ENCODE results near the gene TM9SF3.

TM9SF3 gene

DNA sequence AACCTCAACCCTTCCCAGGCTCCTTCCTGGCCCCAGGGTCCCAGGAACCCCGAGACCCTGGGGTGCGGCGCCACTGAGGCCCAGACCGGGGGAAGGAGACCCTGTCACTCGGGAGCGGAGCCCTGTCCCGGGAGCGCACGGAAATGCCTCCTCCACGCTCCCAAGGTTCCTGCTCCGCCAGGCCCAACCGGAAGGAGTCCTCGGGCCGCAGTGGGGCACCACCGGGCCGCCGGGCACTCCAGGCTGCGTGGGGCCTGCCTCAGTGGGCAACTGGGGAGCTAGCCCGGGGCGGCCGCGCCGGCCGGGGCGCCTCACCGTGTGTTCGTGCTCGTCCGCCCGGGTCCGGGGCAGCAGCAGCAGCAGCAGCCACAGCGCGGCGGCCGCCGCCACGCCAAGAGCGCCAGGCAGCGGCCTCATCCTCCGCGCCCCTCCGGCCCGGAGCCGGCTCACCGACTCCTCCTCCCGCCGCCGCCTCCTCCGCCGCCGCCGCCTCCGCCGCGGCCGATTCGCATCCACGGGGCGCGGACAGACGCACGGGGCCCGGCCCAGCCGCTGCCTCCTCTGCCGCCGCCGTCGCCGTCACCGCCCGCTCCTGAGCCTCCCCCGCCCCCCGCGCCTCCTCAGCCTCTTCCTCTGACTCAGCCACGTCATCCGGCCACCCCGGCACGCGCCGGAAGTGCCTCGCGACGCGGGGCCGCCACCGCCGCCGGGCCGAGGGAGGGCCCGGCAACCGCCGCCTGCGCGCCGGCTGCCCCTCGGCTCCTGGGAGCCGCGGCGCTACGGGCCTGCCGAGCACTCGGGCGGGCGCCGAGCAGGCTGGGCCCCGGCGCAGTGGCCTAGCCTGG is at the start of gene TM9SF3:
TM9SF3 (minus strand) TSS at position 594 of the 845 bp plus-strand sequence; CDS start at position 417, 177 bp downstream.
- FAIRE-seq: no peak

DNA sequence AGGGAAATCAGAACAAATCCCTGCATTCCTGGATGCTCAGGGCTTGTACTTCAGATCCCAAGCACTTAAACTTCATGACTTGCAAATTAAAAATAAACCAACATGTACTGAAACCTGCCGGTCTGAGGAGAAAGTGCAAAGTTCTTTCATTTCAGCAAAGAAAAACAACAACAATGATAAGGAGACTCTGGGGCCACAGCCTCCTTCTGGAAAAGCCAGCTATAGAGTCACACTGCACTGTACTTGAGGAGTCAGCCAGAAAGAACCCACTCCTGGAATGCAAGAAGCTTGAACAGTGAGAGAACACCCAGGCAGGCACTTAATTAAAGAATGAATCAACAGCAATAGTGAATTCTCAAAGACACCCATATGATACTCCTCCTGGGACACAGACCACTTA is 49.7 kb upstream of the TM9SF3 start:
- no peak for FAIRE-seq

DNA sequence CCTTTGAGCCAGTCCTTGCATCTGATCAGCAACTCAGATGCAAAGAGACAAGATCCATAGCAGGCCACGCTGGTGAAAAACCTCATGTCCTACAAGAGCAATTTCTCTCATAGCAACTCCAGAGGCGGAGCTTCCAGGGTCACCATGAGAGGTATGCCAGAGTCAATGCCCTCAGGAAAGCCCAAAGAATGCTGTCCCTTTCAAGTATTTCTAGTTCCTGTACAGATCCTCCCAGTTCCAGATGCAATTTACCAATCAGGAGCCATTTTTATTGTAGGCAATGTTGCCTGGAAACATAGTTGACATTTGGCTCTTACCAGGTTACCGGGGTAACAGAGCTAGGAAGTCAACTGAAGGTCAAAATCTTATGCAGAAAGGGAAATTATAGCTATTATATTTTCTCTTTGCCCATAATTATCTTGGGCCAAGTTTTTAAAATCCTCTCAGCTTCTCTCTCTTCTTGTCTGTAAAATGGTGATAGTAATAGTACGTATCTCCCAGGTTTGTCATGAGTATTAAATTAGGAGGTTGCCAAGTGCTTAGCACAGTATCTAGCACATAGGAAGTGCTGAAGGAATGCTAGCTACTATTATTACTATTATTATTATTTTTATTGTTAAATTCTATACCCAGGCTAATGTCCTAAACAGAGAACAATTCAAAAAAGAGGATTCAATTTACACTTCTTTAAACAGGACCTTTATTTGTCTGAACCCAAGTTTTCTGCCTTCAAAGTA is 46.3 kb upstream of the TM9SF3 start:
- no peak for FAIRE-seq

DNA sequence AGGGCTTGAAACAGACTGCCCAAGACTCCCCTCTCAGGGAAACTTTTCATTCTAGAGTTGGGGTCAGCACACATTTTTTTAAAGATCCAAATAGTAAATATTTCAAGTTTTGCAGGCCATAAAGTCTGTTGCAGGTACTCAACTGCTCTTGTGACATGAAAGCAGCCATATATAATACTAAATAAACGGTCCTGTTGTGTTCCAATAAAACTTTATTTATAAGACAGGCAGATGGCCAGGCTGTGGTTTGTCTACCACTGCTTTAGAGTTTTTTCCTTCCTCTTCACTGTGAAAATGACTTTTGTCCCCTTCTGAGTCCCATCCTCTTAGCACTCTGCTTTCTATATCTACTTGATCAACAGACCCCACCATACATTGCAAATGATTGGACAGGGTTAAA is 40.5 kb upstream of the TM9SF3 start:
- no peak for FAIRE-seq

DNA sequence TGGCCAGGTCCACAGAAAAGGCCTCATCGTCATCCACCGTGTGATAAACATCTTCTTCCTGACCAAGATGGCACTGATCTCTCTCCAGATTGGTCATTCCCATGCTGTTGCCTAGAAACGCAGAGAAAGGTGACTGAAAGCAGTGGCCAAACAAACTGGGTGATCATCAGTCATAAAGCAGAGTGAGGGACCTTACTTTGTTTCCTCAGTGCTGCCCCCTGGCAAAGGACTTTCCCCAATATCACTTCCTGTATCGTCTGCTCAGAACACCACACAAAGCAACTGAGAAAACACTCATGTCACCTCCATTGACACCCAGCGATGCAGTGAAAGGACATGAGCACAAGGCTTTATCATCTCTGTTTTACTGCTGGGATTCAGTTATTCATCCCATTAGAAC is 40.0 kb upstream of the TM9SF3 start:
- no peak for FAIRE-seq

DNA sequence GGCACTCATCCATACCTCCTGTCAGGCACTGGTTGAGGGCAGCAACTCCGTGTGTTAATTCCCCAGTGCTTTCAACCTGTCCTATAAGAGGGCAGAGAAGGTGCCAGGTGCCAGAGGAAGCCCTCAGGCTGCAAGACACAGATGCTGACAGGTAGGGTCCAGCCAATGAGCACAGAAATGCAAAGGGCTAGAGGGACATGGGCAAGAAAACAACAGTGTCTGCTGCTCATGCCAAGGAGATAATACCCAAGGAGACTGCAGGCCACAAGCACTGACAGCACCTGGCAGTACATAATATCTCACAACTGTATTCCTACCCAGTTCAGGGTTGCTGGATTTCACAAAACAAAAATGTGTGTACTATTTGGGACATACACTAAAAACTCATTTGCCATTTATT is 38.4 kb upstream of the TM9SF3 start:
- FAIRE-seq: no peak

DNA sequence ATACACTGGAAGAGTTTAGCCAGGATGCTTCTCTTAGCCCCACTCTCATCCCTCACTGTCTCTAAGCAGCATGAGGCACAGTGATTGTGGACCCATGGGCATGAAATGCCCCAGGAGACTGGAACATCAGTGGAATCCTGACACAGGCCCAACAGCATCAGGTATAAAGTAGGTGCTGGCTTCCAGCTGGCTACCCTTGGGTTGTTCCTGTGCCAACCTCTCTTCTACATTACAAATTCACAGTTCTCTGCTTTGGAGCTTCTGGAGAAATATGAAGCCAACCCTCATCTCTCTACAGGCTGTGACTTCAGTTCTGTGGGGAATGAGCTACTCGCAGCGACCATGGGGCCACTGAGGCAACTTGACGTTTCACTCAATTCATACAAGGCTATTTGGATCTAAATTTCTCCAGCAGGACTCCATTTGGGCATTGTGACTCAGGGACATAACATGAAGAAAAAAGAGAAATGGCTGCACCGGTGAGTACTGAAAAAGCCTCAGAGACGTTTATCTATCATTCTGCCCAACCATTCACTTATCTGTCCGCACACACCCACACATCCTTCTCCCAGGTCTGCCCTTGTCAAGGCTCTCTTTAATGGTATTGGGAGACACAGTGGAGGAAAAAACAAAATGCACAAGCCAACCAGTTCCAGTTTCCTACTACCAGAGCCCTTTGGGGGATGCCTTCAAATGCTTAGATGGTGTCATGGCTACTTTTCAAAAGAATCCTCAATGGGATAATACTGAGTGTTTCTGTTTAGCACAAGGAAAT is 35.4 kb upstream of the TM9SF3 start:
- no peak for FAIRE-seq

DNA sequence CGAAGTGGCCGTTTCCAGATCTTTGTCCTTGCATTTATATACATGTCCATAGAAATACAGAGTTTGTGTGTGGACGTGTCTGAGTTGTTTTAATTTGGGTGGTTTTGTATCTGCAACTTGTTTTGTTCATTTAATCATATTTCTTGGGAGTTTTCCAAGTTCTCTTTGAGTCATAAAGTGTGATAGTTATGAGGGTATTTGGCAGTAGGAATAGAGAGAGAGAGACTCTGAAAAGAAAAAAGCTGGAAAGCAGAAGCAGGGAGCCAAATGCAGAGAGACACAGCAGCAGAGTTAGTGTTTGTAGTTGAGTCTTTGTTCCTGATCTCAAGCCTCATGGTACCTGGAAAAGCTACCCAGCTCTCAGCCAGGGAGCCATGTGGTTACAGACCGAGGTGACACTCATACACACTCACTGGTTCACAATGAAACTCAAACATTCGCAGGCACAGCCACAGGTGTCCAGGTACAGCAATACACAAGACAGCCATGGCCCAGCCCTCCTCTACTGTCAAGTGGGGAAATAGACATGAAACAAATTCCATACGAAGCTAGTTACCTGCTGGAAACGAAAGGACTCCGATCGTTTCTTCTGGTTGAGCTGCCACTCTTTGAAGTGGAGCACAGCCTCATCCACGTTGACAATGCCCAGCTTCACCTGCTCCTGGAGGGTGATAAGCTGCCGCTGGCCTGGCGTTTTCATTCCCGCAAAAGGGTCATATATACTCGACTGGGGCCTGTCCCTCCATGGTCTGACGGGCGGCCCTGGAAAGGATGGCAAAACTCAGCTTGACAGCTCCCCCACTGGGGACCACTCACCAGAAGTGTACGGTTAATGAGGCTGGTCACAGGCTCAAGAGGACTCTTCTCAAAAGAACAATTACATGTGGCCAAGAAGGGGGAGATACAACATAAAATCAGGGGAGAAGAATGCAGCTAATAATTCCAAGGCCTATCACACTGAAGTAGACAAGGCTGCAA is 33.3 kb upstream of the TM9SF3 start:
- no peak for FAIRE-seq

DNA sequence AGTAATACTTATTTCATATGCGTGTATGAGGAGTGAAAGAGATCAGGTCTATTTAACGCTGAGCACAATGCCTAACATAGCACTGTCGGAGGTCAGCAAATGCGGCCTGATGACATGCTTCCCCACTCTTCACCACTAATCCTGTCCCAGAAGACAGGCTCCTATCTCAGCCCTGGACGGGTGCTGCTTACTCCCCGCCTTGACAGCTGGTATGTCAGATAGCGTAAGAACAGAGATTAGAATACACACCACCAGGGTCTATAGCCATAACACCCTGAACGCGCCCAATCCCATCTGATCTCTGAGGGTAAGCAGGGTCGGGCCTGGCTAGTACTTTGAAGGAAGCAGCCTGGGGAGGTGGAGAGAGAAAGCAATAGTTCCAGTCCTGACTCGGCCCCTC is 32.3 kb upstream of the TM9SF3 start:
- no peak for FAIRE-seq

DNA sequence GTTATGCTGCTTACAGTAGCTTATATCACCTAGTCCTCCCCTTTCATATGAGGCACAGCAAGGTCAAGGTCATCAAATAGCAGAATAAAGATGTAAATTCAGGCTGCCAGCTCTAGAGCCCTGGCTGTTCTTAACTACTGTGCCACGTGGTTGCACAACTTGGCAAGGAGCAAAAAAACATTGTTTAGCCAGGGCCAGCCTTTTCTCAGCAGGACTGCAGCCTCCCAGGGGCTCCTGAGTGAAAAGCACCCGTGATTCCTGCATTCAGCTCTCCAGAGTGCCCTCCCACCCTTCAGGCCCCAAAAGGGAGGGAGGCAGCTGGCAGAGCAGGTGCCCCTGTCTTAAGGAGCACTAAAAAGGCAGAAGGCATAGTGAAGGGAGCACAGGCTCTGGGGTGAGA is 31.8 kb upstream of the TM9SF3 start:
- no peak for FAIRE-seq

DNA sequence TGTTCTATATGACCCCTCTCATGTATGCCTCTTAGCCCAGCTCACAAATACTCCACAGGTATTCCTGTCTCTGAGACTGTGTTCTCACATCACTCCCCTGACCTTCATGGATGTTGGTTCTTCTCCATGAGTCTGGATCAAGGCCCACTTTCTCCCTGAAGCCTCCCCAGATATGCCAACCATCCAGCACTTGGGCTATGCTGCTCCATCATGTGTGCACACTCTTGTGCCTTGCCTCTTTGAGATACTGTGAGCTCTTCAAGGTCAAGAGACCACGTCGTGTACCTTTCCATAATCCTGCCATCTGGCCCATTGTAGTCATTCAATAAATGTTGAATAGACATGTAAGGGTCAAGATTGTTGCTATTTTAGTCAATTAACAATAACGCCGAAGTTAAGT is 30.1 kb upstream of the TM9SF3 start:
- FAIRE-seq: no peak

DNA sequence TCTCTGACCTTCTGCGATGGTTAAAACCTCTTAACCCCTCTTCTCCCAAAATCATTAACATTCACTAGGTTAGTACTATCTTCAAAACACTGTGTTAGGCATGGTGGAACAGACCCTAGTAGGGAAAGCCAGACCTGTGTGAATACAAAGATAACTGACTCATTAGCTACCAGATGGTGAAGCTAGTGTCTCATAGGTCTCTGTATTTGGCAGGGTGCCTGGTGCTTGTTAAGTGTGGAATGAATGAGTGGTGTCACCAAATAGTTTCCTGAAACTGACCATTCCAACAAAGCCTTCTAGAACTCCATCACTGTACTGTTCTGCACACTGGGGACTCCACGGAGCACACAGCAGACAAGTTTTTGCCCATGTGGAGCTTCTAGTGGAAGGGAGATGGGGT is 27.7 kb upstream of the TM9SF3 start:
- FAIRE-seq: no peak

DNA sequence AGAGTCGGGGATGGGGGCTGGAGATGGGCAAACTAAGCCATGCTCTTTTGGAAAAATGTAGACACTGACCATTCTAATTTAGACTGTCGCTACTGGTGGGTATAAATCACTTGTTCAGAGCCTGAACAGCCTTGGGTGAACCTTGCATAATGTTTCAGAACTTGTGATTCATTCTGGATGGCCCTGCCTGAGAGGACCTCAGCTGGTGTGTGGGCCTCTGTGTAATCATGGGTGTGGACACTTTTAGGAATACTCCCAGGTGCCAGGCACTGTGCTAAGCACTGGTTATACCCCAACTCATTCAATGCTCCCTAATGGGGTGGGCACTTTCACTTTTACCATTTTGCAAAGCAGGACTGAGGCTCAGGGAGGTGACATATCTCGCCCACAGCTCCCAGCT is 26.8 kb upstream of the TM9SF3 start:
- FAIRE-seq: no peak

DNA sequence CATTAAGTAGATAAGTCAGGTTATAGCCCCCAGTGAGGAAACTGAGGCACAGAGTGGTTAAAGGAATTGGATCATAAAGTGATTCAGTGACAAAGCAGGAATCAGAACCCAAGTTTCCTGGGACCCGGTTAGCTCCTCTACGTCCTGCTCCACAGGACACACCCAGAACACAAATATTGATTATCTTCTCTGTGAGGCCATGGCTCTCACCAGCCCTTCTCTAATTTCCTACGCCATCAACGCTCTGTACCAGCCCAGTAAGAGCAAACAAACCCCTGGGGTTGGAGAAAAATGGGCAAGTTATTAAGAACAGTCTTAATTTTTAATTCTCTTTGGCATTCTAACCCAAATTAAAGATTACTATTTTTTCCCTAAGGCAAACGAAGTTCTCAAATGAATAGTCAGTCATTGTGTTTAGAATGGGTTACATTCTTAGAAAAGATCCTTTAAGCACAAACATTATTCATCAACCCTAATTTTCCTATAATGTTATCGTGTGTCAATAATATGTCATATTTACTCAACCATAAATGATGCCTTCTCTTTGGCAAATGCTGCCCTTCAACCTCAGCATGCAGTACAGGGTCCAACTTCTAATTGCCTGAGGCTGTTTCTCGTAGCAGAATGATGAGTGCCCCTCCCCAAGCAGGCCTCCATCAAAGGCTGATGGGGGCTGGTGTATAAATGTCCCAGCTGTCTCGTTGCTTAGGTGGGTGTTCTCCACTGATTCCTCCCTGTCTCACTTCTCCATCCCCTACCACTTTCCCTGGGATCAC is 25.4 kb upstream of the TM9SF3 start:
- FAIRE-seq: no peak

DNA sequence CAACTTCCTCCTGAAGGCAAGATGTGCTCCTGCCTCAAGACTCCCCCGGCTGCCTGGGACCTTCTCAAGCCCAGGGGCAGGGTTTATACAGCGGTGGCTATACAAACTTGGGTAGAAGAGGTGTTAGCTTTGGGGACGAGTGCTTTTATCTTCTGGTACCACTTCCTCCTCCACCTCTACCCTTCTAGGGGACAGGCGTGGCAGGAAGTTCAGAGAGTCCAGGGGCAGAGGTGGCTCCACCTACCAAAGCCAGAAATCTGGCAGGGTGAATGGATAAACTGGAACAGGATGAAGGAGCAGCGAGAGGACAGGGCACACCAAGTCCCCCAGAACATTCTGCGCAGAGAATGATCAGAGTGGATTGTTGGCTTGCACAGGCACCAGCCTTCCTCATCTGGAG is 24.0 kb upstream of the TM9SF3 start:
- no peak for FAIRE-seq

DNA sequence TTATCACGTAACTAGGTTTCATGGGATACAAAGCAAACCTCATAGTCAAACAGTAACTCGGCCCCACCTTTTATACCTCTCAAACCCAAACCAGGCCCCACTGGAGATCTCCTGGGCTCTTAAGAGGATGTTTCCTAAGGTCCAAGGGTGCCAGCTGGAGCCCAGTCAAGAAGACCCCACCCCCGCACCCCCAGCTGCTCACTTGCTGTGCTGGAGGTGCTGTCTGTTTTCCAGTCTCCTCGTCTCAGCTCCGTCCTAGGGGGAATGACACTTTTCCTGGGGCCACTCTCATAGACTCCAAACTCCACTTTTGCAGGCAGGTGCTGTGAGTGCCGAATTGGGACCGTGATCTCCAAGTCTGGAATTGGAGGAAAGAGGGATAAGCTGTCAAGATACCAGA is 22.7 kb upstream of the TM9SF3 start:
- FAIRE-seq: no peak

DNA sequence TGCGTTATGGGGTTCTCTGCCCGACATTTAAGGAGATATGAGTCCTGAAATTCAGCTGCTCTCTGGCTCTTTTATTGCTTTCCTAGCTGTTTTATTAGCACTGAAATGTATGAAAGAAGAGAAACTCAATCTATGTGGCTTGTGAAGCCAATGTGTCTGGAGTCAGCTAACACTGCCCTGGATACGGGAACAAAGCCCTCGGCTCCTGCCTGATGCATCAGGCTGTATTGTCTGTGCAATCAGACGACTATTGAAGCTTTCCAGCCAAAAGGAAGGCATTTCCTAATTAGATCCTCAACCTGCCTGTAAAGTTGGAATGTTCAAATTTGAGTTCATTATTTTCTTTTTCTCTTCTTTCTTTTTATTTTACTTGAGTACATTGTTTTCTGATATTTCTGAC is 22.0 kb upstream of the TM9SF3 start:
- FAIRE-seq: no peak

DNA sequence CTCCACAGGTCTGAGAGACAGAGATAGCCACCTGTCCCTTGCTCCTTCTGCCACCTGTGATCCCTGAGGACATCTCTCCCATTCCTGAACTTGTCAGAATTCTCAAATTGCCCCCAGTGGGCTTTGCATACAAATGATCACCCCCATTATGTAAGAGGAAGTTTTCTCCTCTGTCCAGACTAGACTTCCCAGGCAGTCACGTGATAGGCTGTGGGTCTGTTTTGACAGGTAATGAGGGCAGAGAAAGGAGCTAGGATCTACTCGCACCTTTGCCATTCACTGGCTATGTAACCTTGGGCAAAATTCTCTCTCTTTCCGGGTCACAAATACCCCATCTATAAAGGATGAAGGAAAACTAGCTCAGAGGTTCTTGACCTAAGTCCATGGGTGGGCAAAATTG is 21.4 kb upstream of the TM9SF3 start:
- no peak for FAIRE-seq

DNA sequence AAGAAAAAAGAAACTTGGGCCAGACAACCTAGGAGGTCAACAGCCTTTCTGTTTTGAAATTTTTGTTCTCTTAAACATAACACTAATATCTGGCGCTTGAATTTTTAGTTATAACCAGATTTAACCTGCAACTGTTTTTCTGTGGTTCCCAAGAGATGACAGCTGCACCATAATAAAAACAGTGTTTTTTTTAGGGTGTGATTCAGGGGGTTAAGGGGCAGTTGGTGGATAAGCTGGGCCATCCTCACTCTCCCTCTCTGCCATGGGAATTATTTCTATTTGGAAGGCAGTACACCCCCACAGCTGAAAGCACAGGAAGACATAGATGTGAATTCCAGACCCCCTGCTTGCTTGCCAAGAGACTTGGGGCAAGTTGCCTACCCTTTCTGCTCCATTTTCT is 20.1 kb upstream of the TM9SF3 start:
- FAIRE-seq: no peak

DNA sequence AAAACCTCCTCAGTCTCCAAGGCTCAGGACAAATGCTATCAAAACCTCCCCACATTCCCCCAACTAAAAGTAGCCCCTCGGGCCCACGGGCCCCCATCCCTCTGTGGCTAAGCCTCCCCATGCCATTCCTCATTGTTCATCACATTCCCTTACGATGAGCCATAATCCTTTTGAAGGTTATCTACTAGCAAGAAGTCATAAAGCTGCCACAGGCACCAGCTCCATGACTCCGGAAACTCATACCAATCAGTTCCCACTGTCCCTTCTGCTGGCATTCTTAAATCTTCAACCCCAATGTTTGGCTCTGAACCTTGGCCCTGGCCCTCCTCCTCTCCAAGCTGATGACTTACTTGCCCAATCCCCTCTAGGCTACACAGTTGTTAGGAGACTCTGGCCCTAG is 19.4 kb upstream of the TM9SF3 start:
- FAIRE-seq: no peak

DNA sequence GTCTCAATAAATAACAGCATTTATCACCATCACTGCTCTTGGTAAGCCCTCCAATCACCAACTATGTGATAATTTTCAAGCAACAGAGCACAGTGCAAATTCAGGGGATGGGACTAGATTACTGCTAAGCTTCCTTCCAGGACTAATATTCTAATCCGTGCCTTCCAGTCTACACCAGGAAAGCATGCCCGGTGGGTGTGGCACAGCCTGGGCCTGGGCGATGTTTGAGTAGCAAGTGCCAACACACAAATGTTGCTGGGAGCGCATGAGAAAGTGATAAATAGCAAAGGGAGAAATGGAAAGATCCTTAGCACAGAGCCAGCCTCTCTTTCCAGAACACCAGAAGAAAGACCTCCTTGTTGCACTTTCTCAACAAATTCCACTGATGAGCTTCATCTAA is 13.5 kb upstream of the TM9SF3 start:
- FAIRE-seq: no peak

DNA sequence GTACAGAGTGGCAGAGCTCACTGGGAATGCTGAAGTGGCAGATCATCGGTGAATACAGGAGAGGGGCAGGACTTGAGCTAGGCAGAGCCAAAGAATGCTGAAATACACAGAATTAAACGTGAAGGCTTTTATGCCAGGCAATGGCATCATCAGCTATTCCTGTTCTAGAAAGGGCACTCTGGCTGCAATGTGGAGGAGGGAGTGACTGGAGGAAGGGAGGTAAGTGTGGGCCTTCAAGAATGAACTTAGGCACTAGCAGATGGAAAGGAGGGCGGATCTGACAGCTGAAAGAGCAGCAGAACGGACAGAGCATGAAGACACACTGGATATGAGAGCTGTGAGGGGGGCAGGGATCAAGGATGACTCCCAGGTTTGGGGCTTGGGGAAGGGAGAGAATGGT is 12.0 kb upstream of the TM9SF3 start:
- no peak for FAIRE-seq

Measured in endometrium (tissue), 2 donors.